SHP77 treated with DMSO at 0.1 percent for 48 hours (cell line): ENCODE measurements around the gene JAM2.
"Not testable (repeated sequence)": the region's sequence is repeated elsewhere in the genome, so short reads cannot be mapped to it uniquely, and the experiment has no call there.

Experiments
- DNase-seq: peaks from one replicate; lab custom pipeline; 2025; lab: John Stamatoyannopoulos, UW

Gene JAM2

GRCh38 chr21:25646474-25646873 is 7.4 kb downstream of the JAM2 start:
- DNase-seq = no peak

- no peak for DNase-seq
These were observed 8.6 kb downstream of the JAM2 start for GRCh38 chr21:25647647-25648046.

DNA sequence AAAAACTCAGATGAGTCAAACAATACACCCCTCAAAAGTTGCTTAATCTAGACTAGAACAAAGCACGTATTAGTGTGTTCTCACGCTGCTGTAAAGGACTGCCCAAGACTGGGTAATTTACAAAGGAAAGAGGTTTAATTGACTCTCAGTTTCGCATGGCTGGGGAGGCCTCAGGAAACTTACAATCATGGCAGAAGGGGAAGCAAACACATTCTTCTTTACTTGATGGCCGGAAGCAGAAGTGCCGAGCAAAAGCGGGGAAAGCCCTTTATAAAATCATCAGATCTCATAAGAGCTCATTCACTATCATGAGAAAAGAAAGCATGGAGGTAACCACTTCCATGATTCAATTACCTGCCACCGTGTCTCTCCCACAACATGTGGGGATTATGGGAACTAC is 10.1 kb downstream of the JAM2 start:
- no peak for DNase-seq

DNA sequence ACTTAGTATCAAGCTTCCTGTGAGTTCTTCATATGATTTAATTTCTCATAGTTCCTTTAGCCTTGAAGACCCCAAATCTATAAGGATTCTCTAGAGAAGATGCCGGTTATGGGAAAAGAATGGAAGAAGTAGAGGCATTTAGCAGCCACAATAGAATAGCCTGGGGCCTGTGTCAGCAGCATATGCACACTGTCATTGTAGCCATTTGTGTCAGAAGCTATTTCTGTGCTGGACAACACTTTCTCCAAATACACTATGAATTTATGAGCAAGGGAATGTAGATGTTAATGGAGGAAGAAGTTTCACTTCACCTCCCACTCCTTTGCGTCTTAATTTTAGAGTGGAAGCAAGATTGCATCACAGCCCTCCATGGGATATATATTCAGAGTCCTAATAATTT is 17.4 kb downstream of the JAM2 start:
- no peak for DNase-seq

GRCh38 chr21:25657140-25657539 is 18.1 kb downstream of the JAM2 start:
- DNase-seq = no peak

DNA sequence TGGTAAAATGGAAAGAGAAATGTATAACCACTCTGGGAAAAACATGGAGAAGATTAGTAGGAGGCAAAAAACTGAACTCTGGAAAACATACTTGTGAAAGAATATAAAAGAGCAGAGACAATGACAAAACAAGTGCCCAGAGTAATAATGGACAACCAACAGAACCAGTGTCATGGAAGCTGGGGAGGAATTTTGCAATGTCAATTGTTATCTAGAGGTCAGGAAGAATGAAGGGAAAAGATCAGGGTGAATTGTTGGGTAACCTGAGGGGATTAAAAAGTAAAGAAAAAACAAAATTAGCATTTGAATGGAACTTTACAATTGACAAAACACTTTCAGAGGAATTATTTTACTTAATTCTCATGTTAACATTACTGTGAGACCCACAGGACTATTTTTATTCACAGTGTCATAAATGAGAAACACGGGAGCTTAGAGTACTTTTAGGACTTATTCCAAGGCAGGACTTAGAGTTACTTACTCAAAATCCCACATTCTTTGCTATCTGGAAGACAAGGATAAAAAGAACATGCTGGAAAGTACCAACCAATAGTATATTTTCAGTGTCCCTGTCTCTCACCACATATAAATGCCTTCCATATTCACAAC is 19.5 kb downstream of the JAM2 start:
- DNase-seq = no peak

GRCh38 chr21:25660233-25660632 is 21.2 kb downstream of the JAM2 start:
- no peak for DNase-seq

- DNase-seq = no peak
These were observed 25.5 kb downstream of the JAM2 start for GRCh38 chr21:25664491-25664931.

DNA sequence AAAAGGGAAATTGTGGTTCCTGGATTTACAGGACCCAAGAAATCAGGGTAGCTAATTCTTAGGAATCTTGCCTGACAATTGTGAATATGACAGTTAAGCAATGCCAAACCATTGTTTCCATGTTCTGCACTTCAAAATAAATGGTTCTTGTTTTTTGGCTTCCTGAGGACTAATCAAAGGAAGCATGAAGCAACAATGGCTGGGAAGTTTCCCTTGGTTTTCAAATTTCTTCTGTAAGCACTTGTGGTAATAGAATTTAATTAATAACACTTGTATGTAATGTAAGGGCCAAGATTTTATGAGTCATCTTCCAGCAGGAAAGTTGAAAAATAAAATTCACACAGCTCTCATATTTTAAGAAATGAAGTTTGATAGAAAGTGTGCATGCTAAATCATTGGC is 31.7 kb downstream of the JAM2 start:
- DNase-seq = no peak

DNA sequence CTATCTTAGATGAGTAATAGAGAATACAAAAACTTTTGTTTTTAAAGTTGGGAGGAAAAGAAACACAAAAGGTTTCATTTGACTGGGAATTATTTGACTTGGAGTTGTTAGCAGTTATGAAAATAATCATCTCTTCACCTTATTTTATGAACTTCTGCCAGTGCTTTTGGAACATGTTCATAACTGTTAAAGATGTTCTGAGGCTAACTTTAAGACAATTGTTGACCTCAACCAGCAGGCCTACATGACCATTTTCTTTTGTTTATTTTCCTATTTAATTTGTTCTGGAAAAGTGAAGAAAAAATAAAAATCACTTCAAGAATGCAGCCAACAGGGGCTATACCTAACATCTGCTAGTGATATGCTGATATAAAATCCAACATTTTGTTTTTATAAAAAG is 37.4 kb downstream of the JAM2 start:
- DNase-seq = no peak

- no peak for DNase-seq
These were observed 43.3 kb downstream of the JAM2 start for GRCh38 chr21:25682382-25682781.

DNA sequence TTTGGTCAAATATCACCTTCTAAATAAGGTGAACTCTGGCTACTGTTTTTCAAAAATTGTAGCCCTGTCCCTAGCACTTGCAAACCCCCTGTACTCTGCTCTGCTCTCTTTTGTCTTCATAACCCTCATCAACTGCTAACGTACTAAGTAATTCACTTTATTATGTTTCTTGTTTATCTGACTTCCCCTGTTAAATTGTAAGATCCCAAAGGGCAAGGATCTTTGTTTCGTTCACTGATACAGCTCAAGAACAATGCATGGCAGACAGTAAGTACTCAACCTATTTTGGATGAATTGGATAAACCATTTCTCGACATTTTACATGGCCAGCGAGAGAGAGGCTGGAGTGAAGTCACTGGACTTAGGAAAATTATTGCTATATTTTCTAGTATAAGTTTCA is 48.7 kb downstream of the JAM2 start:
- no peak for DNase-seq

DNA sequence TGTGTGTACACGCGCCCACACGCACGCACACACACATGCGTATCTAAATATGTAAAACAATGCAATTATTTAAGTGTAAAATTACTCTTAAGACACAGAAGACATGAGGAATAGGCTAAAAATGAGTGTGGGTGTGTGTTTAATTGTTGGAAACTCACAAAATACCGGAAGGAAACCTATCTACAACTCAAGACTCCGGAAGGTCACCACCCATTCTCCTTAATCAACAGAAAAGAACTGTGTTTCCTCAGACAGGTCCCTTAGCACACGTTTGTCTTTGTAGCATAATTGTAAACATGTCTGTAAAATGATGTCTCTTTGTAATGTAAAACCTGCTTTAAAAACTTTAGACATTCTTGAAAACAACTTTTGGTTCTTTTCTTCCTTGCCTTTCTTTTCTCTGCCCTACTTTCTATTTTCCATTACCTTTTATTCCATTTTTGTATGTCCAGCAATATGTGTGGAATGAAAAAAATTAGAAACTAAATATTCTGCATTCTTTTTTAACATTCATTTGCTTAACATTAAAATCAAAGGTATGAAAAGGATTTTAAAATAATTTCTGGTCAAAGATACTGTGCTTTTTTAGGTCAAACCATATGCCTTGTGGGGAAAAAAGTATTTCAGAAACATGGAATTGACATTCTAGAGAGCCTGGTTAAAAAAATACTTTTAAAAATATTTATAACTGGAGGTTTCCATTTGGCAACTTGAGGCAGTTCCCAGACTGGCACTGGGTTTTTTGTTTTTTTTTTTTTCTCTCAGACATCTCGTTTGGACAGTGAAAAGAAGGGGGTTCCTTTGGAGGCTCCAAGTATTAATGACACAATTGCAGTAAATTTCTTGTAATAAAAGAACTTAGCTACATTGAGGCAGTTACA is 49.5 kb downstream of the JAM2 start:
- DNase-seq = no peak

DNA sequence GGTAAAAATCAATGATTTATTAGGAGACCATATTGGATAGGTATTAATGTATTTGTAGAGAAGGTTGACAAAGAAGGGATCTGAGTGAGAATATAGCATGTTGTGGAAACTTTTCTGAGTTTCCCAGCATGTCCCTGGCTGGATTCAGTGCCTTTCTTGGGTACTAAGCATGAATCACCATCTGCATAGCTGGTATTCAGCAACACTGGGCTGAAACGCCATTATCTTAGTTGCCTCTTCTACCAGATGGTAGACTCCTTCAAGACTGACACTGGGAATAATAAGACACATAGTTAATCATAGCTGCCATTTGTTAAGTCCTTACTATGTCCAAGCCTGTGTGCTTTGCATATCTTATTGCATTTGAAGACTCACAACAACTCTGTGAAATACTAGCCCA is 50.2 kb downstream of the JAM2 start:
- DNase-seq = no peak

DNA sequence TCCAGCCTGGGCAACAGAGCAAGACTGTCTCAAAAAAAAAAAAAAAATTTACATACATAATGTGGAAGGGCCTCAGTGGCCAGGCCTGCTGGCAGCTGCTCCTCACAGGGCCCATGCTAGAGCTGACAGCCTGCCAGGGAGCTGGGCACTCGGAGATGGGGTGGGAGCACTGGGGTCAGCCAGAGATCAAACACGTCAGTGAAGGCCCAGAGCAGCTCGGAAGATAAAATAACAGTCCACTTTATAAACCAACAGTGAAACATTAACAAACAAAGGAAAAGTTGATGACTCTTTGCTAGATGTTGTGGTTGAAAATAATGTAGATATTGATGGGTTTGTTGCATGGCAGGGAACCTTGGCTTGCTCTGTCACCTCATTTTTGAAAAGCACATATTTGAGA is 52.9 kb downstream of the JAM2 start:
- DNase-seq = no peak

GRCh38 chr21:25695461-25695860 is 56.4 kb downstream of the JAM2 start:
- not testable (repeated sequence) for DNase-seq

- DNase-seq = no peak
These were observed 61.7 kb downstream of the JAM2 start for GRCh38 chr21:25700741-25701140.

DNA sequence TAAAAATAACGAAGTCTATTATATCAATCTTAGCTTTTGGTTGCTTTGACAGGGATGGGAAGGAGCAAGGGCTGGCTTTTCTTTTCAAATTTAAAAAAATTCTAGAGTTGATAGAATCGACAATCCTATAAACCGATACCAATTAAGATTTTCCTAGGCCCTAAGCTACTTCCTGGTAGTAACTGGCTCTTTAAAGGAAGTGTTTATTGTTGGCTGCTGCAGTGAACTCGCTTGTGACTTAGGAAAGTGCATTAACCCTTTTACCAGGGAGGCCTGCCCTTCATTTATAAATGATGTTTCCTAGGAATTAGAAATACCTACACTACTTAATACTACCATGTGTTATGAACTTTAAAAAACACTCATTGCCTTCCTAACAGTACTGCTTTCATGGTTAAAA is 62.5 kb downstream of the JAM2 start:
- no peak for DNase-seq

- DNase-seq = peak; percentile 12
These were observed 69.5 kb downstream of the JAM2 start for GRCh38 chr21:25708467-25709065.

GRCh38 chr21:25709684-25710265 is 70.7 kb downstream of the JAM2 start:
- no peak for DNase-seq

GRCh38 chr21:25710550-25710949 is 71.5 kb downstream of the JAM2 start:
- DNase-seq = no peak

DNA sequence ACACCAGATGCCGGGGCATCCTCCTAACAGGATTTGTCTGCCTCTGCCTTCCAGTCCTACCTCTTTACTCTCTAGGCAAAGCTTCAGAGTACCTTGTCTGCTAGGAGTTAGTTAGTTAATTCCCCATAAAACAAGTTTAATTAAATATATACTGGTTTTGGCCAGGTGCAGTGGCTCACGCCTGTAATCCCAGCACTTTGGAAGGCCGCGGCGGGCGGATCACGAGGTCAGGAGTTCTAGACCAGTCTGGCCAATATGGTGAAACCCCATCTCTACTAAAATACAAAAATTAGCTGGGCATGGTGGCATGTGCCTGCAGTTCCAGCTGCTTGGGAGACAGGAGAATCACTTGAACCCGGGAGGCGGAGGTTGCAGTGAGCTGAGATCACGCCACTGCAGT is 75.0 kb downstream of the JAM2 start:
- not testable (repeated sequence) for DNase-seq
